SH-SY5Y (cell line): ENCODE measurements around the gene ZNF526.

Experiments
- GATA2 ChIP-seq: IDR thresholded peaks from 2 replicates; pipeline ENCODE4 v1.6.1; 2011; ENCODE audit warnings: mild to moderate bottlenecking, low read depth, low read length
- GATA3 ChIP-seq: IDR thresholded peaks from 2 replicates; pipeline ENCODE4 v1.6.1; 2011; ENCODE audit warnings: low read depth, mild to moderate bottlenecking, low read length, moderate library complexity

GRCh38 chr19:42232435-42232834 lies 12.3 kb downstream of the ZNF526 start:
- TF ChIP-seq GATA3 (no peak), GATA2 (no peak)
